Coronary artery (tissue), 2 donors: ENCODE results near the gene SEMA5A.
A peak's percentile ranks its signal among the peaks of the same experiment; 100 is the strongest.

Experiments
- DNase-seq: peaks from one replicate; pipeline ENCODE4 v3.0.0-alpha.2; 2017; ENCODE audit warnings: low spot score
- H3K27ac ChIP-seq, 2 donors: fragments of 200-600 bp; sonication (generic); one replicate each; pipeline ENCODE4 v1.5.1; 2016 to 2019
- H3K4me3 ChIP-seq: fragments of 200-600 bp; sonication (generic); 2 replicates; pipeline ENCODE4 v1.5.1; 2016; ENCODE audit warnings: mild to moderate bottlenecking, moderate library complexity
- CTCF ChIP-seq: fragments of 200-600 bp; sonication (generic); IDR thresholded peaks from one replicate; pipeline ENCODE4 v1.5.1; 2019; ENCODE audit warnings: antibody characterized with exemption

SEMA5A gene

DNA sequence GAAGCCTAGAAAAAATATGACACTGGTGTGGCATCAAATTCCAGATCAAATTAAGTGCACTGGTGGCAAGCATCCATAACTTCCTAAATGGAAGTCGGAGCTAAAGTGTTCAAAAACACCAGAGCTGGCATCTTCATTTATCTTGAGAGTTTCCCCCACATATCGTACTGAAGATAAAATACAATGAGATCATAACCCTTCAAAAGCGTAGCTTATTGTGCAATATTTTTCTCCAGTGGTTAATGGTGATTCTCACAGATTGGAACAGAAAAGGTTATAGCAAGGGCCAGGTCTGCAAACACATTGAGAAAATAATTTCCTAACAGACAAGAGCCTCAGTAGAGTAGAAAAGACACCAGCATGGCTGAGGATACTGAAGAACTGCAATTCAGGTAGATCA, 147.6 kb downstream of the SEMA5A start:
- Histone ChIP-seq H3K4me3 (no peak overlapping the region), H3K27ac (no peak overlapping the region)
- no peak for DNase-seq
- TF ChIP-seq CTCF: no peak

- no peak for DNase-seq
- Histone ChIP-seq H3K4me3 (no peak overlapping the region), H3K27ac (no peak overlapping the region)
- no peak for TF ChIP-seq CTCF
Measured at GRCh38 chr5:9396285-9396770, 149.5 kb downstream of the SEMA5A start.

- TF ChIP-seq CTCF: no peak
- H3K4me3 ChIP-seq: no peak overlapping the region
- DNase-seq: no peak
Measured at GRCh38 chr5:9395706-9396105, 150.2 kb downstream of the SEMA5A start.

GRCh38 chr5:9394221-9394620, 151.7 kb downstream of the SEMA5A start:
- Histone ChIP-seq H3K27ac (no peak overlapping the region), H3K4me3 (no peak overlapping the region)
- no peak for TF ChIP-seq CTCF
- DNase-seq: no peak

More at GRCh38 chr5:9395706-9396105, 150.2 kb downstream of the SEMA5A start:
- H3K27ac ChIP-seq: no peak overlapping the region

- DNase-seq: no peak
- TF ChIP-seq CTCF: no peak
- H3K27ac ChIP-seq: peak overlapping the region in 1 of 2 donors; percentile 27
- no peak overlapping the region for H3K4me3 ChIP-seq
Measured at GRCh38 chr5:9392625-9393024, 153.2 kb downstream of the SEMA5A start.

- H3K27ac ChIP-seq: no peak overlapping the region
- no peak overlapping the region for H3K4me3 ChIP-seq
- no peak for DNase-seq
- no peak for TF ChIP-seq CTCF
Measured at GRCh38 chr5:9391080-9391479, 154.8 kb downstream of the SEMA5A start.

- no peak overlapping the region for H3K27ac ChIP-seq
- no peak for TF ChIP-seq CTCF
- DNase-seq: no peak
- H3K4me3 ChIP-seq: no peak overlapping the region
Measured at GRCh38 chr5:9390113-9390512, 155.8 kb downstream of the SEMA5A start.
